Measurements from ENCODE around the gene MYL4. TPM values are rescaled to one million over a fixed set of nuclear protein-coding genes. Genes with fewer than 3 reads are reported as not detected.
"Not testable (repeated sequence)": the region's sequence is repeated elsewhere in the genome, so short reads cannot be mapped to it uniquely, and the experiment has no call there.

Gene MYL4
- total RNA-seq, 1 experiment from 2014 or later: 1.6 TPM

DNA sequence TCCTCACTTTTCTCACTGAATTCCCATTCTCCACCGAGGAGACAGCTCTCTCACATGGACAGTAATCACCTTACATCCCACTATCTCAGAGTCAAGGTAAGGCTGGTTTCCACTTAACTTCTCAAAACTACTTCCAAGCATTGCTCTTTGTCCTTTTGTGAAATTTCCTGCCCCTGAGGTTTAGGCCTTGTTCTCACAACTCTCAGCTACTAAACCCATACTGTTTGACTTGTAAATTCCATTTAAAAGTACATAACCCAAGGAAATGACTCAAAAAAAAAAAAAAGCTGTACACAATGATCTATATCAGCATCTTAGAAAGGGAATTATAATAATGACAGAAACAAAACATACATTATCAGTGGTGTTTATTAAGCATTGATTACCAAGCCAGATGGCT, 28.8 kb upstream of the MYL4 start:
- Histone ChIP-seq H3K4me2 (ENCODE audit: low read length) (no peak overlapping the region), H3K9me3 (ENCODE audit: low read length) (no peaks in the 10 kb centered on the region), H3K4me3 (ENCODE audit: low read length) (no peak overlapping the region), H3K27ac (ENCODE audit: low read length) (no peak overlapping the region), H3F3A (ENCODE audit: low read length, unreplicated experiment) (no peaks in the 10 kb centered on the region), H2AFZ (ENCODE audit: low read length) (no peak overlapping the region), H4K20me1 (ENCODE audit: low read length) (peaks cover 55% of the 10 kb centered on the region), H3K9me2 (replicated peaks; ENCODE audit: low read length) (no peaks in the 10 kb centered on the region), H3K4me1 (ENCODE audit: insufficient read depth, low read length) (peaks cover 6% of the 10 kb centered on the region; the same call in 1 of the 2 replicates), H3K36me3 (ENCODE audit: low read depth, low read length) (peaks cover 48% of the 10 kb centered on the region), H3K9ac (ENCODE audit: low read length) (no peak overlapping the region), H3K79me2 (ENCODE audit: low read length) (peaks cover 99% of the 10 kb centered on the region), H3K27me3 (ENCODE audit: low read length) (no peaks in the 10 kb centered on the region)
- CTCF ChIA-PET: interaction anchor here (0.6 to 0.7 kb wide), 2 partner anchors 9 to 15 kb away, joined by 3 to 5 read pairs; partner anchors contain the start of gene CDC27
- no TSS peak for BruUV-seq (replicated peaks)
- intact Hi-C loops (cut with micrococcal nuclease): no loop called here
- ATAC-seq: peak; percentile 59
- TF ChIP-seq, protein P1, sequence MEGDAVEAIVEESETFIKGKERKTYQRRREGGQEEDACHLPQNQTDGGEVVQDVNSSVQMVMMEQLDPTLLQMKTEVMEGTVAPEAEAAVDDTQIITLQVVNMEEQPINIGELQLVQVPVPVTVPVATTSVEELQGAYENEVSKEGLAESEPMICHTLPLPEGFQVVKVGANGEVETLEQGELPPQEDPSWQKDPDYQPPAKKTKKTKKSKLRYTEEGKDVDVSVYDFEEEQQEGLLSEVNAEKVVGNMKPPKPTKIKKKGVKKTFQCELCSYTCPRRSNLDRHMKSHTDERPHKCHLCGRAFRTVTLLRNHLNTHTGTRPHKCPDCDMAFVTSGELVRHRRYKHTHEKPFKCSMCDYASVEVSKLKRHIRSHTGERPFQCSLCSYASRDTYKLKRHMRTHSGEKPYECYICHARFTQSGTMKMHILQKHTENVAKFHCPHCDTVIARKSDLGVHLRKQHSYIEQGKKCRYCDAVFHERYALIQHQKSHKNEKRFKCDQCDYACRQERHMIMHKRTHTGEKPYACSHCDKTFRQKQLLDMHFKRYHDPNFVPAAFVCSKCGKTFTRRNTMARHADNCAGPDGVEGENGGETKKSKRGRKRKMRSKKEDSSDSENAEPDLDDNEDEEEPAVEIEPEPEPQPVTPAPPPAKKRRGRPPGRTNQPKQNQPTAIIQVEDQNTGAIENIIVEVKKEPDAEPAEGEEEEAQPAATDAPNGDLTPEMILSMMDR (conservative IDR thresholded peaks at IDR 0.05; ENCODE audit: low read depth, low read length): no peak
- TF ChIP-seq EZH2 (IDR thresholded peaks at IDR 0.05; ENCODE audit: low read length, unreplicated experiment) (no peak), EZH2phosphoT487 (IDR thresholded peaks at IDR 0.05; ENCODE audit: borderline replicate concordance, low read length) (no peak)
- POLR2A ChIA-PET (ENCODE audit: unreplicated experiment): no interaction called here
- no peak for DNase-seq

DNA sequence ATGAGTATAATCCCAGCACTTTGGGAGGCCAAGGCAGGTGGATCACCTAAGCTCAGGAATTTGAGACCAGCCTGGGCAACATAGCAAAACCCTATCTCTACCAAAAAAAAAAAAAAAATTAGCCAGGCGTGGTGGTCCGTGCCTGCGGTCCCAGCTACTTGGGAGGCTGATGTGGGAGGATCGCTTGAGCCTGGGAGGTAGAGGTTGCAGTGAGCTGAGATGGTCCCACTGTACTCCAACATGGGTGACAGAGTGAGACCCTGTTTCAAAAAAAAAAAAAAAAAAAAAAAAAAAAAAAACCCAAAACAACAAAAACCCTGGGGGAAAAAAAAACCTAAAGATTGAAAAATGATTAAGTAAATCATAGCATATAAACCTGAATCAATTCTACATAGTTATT, 28.2 kb upstream of the MYL4 start:
- peaks cover 58% of the 10 kb centered on the region for H4K20me1 ChIP-seq (ENCODE audit: low read length)
- H3K4me1 ChIP-seq (ENCODE audit: insufficient read depth, low read length); H3K9me3 ChIP-seq (ENCODE audit: low read length); H3K4me2 ChIP-seq (ENCODE audit: low read length); H3K9me2 ChIP-seq (replicated peaks; ENCODE audit: low read length); H3F3A ChIP-seq (ENCODE audit: low read length, unreplicated experiment); ATAC-seq; H3K4me3 ChIP-seq (ENCODE audit: low read length); DNase-seq; H3K27me3 ChIP-seq (ENCODE audit: low read length); BruUV-seq (replicated peaks); H3K27ac ChIP-seq (ENCODE audit: low read length); H3K9ac ChIP-seq (ENCODE audit: low read length); H2AFZ ChIP-seq (ENCODE audit: low read length): not testable (repeated sequence)
- peaks cover 44% of the 10 kb centered on the region for H3K36me3 ChIP-seq (ENCODE audit: low read depth, low read length)
- intact Hi-C loops (cut with micrococcal nuclease): loop anchor here (1.0 kb wide), 1 partner anchor 8 kb away; the partner anchor contains the start of gene CDC27
- POLR2A ChIA-PET (ENCODE audit: unreplicated experiment): interaction anchor here (0.7 kb wide), 1 partner anchor 10 kb away, joined by 31 read pairs; no protein-coding TSS in a partner anchor
- peaks cover 99% of the 10 kb centered on the region for H3K79me2 ChIP-seq (ENCODE audit: low read length)
- CTCF ChIA-PET: interaction anchor here (0.6 to 0.7 kb wide), 2 partner anchors 8 to 16 kb away, joined by 3 to 5 read pairs; partner anchors contain the start of gene CDC27

DNA sequence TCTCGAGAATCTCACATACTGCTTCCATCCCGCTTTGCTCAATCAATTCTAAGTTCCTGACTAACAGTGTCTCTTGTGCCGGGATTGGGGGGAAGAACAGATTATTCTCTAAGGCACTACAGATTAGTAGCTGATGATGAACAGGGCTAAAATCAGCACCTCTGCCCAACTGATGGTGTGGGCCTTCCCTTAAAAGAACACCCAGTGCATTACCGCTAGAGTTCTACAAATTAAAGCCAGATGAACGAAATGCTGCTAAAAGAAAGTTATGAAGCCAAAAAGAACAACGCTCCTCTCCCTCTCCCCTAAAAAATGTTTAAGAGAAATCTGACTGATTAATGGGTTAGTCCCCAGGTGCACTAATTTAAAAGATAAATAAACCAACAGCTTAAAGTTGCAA, 24.5 kb upstream of the MYL4 start:
- Histone ChIP-seq H3K36me3 (ENCODE audit: low read depth, low read length) (peaks cover 26% of the 10 kb centered on the region), H3K4me3 (ENCODE audit: low read length) (no peak overlapping the region), H3K4me2 (ENCODE audit: low read length) (no peak overlapping the region), H3K9me2 (replicated peaks; ENCODE audit: low read length) (no peaks in the 10 kb centered on the region), H3K4me1 (ENCODE audit: insufficient read depth, low read length) (peaks cover 22% of the 10 kb centered on the region), H2AFZ (ENCODE audit: low read length) (no peak overlapping the region), H3K27ac (ENCODE audit: low read length) (no peak overlapping the region), H3K79me2 (ENCODE audit: low read length) (peaks cover 95% of the 10 kb centered on the region), H3F3A (ENCODE audit: low read length, unreplicated experiment) (no peaks in the 10 kb centered on the region), H4K20me1 (ENCODE audit: low read length) (peaks cover 53% of the 10 kb centered on the region), H3K9ac (ENCODE audit: low read length) (no peak overlapping the region), H3K27me3 (ENCODE audit: low read length) (no peaks in the 10 kb centered on the region), H3K9me3 (ENCODE audit: low read length) (no peaks in the 10 kb centered on the region)
- BruUV-seq (replicated peaks): no TSS peak
- ChIA-PET POLR2A (ENCODE audit: unreplicated experiment) (no interaction called here), CTCF (interaction anchor here (0.9 kb wide), 1 partner anchor 131 kb away, joined by 6 read pairs; no protein-coding TSS in a partner anchor)
- ATAC-seq (no peak), DNase-seq (no peak)
- intact Hi-C loops (cut with micrococcal nuclease): no loop called here
- no peak for TF ChIP-seq EZH2phosphoT487 (IDR thresholded peaks at IDR 0.05; ENCODE audit: borderline replicate concordance, low read length)
- TF ChIP-seq, protein P1 (conservative IDR thresholded peaks at IDR 0.05; ENCODE audit: low read depth, low read length): no peak
- no peak for TF ChIP-seq EZH2 (IDR thresholded peaks at IDR 0.05; ENCODE audit: low read length, unreplicated experiment)

Measured in PC-3 (cell line).